Skeletal muscle tissue (tissue), 4 donors: ENCODE measurements around the gene DPM2. TPM values are rescaled to one million over a fixed set of nuclear protein-coding genes. Genes with fewer than 3 reads are reported as not detected.

Source experiments
- H3K27ac ChIP-seq: one replicate; pipeline ENCODE4 v1.7.0; 2013; ENCODE audit warnings: mild to moderate bottlenecking, low read depth, low read length, inconsistent platforms
- H3K27me3 ChIP-seq, 3 donors: one replicate each; pipeline ENCODE4 v1.7.0; 2013; ENCODE audit warnings: low read length in 3 of 3; ENCODE audit not compliant: control insufficient read depth in 3 of 3, insufficient read depth in 3 of 3
- H3K36me3 ChIP-seq, 3 donors: one replicate each; pipeline ENCODE4 v1.7.0; 2013; ENCODE audit warnings: low read length in 3 of 3; ENCODE audit not compliant: control insufficient read depth in 3 of 3, insufficient read depth in 3 of 3
- H3K4me1 ChIP-seq, 3 donors: one replicate each; pipeline ENCODE4 v1.7.0; 2013; ENCODE audit warnings: low read length in 3 of 3, mild to moderate bottlenecking in 3 of 3; ENCODE audit not compliant: control insufficient read depth in 3 of 3, insufficient read depth in 3 of 3
- H3K4me3 ChIP-seq, 3 donors: one replicate each; pipeline ENCODE4 v1.7.0; 2013; ENCODE audit warnings: low read length in 3 of 3
- H3K9ac ChIP-seq, 3 donors: one replicate each; pipeline ENCODE4 v1.7.0; 2013; ENCODE audit warnings: low read length in 3 of 3, mild to moderate bottlenecking in 3 of 3, moderate library complexity in 2 of 3, low read depth in 1 of 3
- H3K9me3 ChIP-seq, 3 donors: one replicate each; pipeline ENCODE4 v1.7.0; 2013; ENCODE audit warnings: low read length in 3 of 3; ENCODE audit not compliant: control insufficient read depth in 3 of 3
- total RNA-seq: library from RNA; depleted of rRNA; stranded (reverse); fragments of >200 nt; gene quantifications from one replicate; pipeline ENCODE4 v1.2.3, GENCODE V29; 2014
- donor health status: Osteomylitis.

DPM2 gene
- total RNA-seq, 1 donor from 2014 or later, result 7.3 TPM

- Histone ChIP-seq H3K4me1 (peaks cover 90 to 99% (median 94%) of the 10 kb centered on the region in 3 donors), H3K9me3 (no peaks in the 10 kb centered on the region), H3K27ac (peak overlapping the region; percentile 64), H3K4me3 (peak overlapping the region; percentile 6 to 35 (median 24)), H3K36me3 (no peaks in the 10 kb centered on the region), H3K9ac (peak overlapping the region; percentile 10 to 75 (median 66)), H3K27me3 (no peaks in the 10 kb centered on the region)
Measured at GRCh38 chr9:127973169-127974000, 35.7 kb upstream of the DPM2 start.

GRCh38 chr9:127972236-127972871, 34.7 kb upstream of the DPM2 start:
- H3K9ac ChIP-seq, result peak overlapping the region; percentile 10 to 75 (median 66)
- H3K27ac ChIP-seq, result peak overlapping the region; percentile 64
- peak overlapping the region; percentile 36 to 54 (median 38) for H3K4me3 ChIP-seq
- H3K9me3 ChIP-seq, result no peaks in the 10 kb centered on the region
- peaks cover 84 to 99% (median 92%) of the 10 kb centered on the region in 3 donors for H3K4me1 ChIP-seq
- no peaks in the 10 kb centered on the region for H3K36me3 ChIP-seq
- no peaks in the 10 kb centered on the region for H3K27me3 ChIP-seq

- no peaks in the 10 kb centered on the region for H3K36me3 ChIP-seq
- H3K27me3 ChIP-seq, result no peaks in the 10 kb centered on the region
- H3K4me1 ChIP-seq, result peaks cover 84 to 99% (median 92%) of the 10 kb centered on the region in 3 donors
- no peaks in the 10 kb centered on the region for H3K9me3 ChIP-seq
- peak overlapping the region in 1 of 3 donors; percentile 54 for H3K4me3 ChIP-seq
- peak overlapping the region; percentile 64 for H3K27ac ChIP-seq
- peak overlapping the region; percentile 10 to 75 (median 33) for H3K9ac ChIP-seq
Measured at GRCh38 chr9:127971357-127972235, 33.9 kb upstream of the DPM2 start.

GRCh38 chr9:127970401-127971313, 33.0 kb upstream of the DPM2 start:
- Histone ChIP-seq H3K36me3 (no peaks in the 10 kb centered on the region), H3K27ac (no peak overlapping the region), H3K27me3 (no peaks in the 10 kb centered on the region), H3K9me3 (no peaks in the 10 kb centered on the region), H3K4me1 (peaks cover 84 to 99% (median 92%) of the 10 kb centered on the region in 3 donors), H3K4me3 (no peak overlapping the region), H3K9ac (peak overlapping the region in 1 of 3 donors; percentile 16)

- Histone ChIP-seq H3K9me3 (no peaks in the 10 kb centered on the region), H3K4me1 (peaks cover 74 to 96% (median 83%) of the 10 kb centered on the region in 3 donors), H3K27me3 (no peaks in the 10 kb centered on the region), H3K4me3 (peak overlapping the region in 1 of 3 donors; percentile 14), H3K27ac (peak overlapping the region; percentile 74), H3K36me3 (no peaks in the 10 kb centered on the region), H3K9ac (peak overlapping the region in 2 of 3 donors; percentile 19 to 50)
Measured at GRCh38 chr9:127968700-127969383, 31.2 kb upstream of the DPM2 start.

- Histone ChIP-seq H3K27me3 (no peaks in the 10 kb centered on the region), H3K27ac (peak overlapping the region; percentile 74), H3K4me1 (peaks cover 72 to 96% (median 81%) of the 10 kb centered on the region in 3 donors), H3K36me3 (no peaks in the 10 kb centered on the region), H3K9ac (peak overlapping the region in 1 of 3 donors; percentile 50), H3K9me3 (no peaks in the 10 kb centered on the region), H3K4me3 (no peak overlapping the region)
Measured at GRCh38 chr9:127968042-127968441, 30.4 kb upstream of the DPM2 start.

- Histone ChIP-seq H3K9ac (no peak overlapping the region), H3K4me1 (peaks cover 67 to 95% (median 75%) of the 10 kb centered on the region in 3 donors), H3K27me3 (no peaks in the 10 kb centered on the region), H3K36me3 (no peaks in the 10 kb centered on the region), H3K4me3 (no peak overlapping the region), H3K9me3 (no peaks in the 10 kb centered on the region), H3K27ac (no peak overlapping the region)
Measured at GRCh38 chr9:127967151-127967809, 29.6 kb upstream of the DPM2 start.

GRCh38 chr9:127966416-127967150, 28.9 kb upstream of the DPM2 start:
- Histone ChIP-seq H3K9me3 (no peaks in the 10 kb centered on the region), H3K4me1 (peaks cover 61 to 89% (median 68%) of the 10 kb centered on the region in 3 donors), H3K4me3 (peak overlapping the region in 1 of 3 donors; percentile 17), H3K9ac (peak overlapping the region in 1 of 3 donors; percentile 38), H3K27ac (peak overlapping the region; percentile 83), H3K36me3 (no peaks in the 10 kb centered on the region), H3K27me3 (no peaks in the 10 kb centered on the region)
